Measurements from ENCODE around the gene EDN2.

- TF ChIP-seq POLR2A (IDR thresholded peaks at IDR 0.05) (no peak), CTCF (IDR thresholded peaks at IDR 0.05) (no peak), POLR2AphosphoS5 (IDR thresholded peaks at IDR 0.05) (no peak)
These were observed 19.9 kb upstream of the EDN2 start for GRCh38 chr1:41504114-41505035.
